Measurements from ENCODE around the gene SMIM23.

GRCh38 chr5:171755354-171755821, 30.2 kb upstream of the SMIM23 start:
- TF ChIP-seq CTCF (IDR thresholded peaks at IDR 0.05; ENCODE audit: low read length) (no peak), EZH2 (IDR thresholded peaks at IDR 0.05; ENCODE audit: borderline replicate concordance, low read length) (no peak)
